SK-N-SH (cell line): ENCODE results near the gene MBD4. TPM values are rescaled to one million over a fixed set of nuclear protein-coding genes. Genes with fewer than 3 reads are reported as not detected.

Experiments
- CTCF ChIA-PET: fragments of 300-600, 350-600 bp; formaldehyde crosslinking; extraction: SDS; loops from one replicate; lab custom pipeline; 2021; lab: Yijun Ruan, JAX
- POLR2A ChIA-PET: fragments of 350-600 bp; sonication (Branson Sonifier 250); formaldehyde crosslinking; extraction: SDS; loops from one replicate; lab custom pipeline; 2020; ENCODE audit warnings: antibody characterized with exemption, inconsistent platforms; lab: Yijun Ruan, JAX
- DNase-seq: peaks from one replicate; pipeline ENCODE4 v3.0.0; 2012
- H2AFZ ChIP-seq: fragments of 200-600 bp; sonication (generic); 2 replicates; pipeline ENCODE4 v1.8.1; 2016; ENCODE audit warnings: antibody characterized with exemption, mild to moderate bottlenecking, low read depth
- H3F3A ChIP-seq: fragments of 200-600 bp; sonication (generic); replicated peaks from 2 replicates; pipeline ENCODE3; 2016; ENCODE audit warnings: antibody characterized with exemption, mild to moderate bottlenecking; ENCODE audit not compliant: insufficient read depth
- H3K27ac ChIP-seq, 2 experiments: fragments of 200-500 bp in 1 of 2; fragments of 200-600 bp in 1 of 2; sonication (Bioruptor generic) in 1 of 2; sonication (generic), shearing (Covaris generic) in 1 of 2; 2 replicates each; pipeline versions ENCODE4 v1.5.1 to v1.6.1; 2014 to 2016; ENCODE audit warnings: low read depth in 2 of 2, inconsistent platforms in 1 of 2, low read length in 1 of 2, mild to moderate bottlenecking in 1 of 2, mixed read lengths in 1 of 2
- H3K27me3 ChIP-seq: fragments of 200-600 bp; sonication (generic), shearing (Covaris generic); 2 replicates; pipeline ENCODE4 v1.6.1; 2016; ENCODE audit warnings: mixed run types; ENCODE audit not compliant: insufficient read depth
- H3K36me3 ChIP-seq, 2 experiments: fragments of 200-500 bp in 1 of 2; fragments of 200-600 bp in 1 of 2; sonication (Bioruptor generic) in 1 of 2; sonication (generic) in 1 of 2; replicated peaks in 1 of 2; 2 replicates each; pipeline versions ENCODE3 to v1.5.1; 2014 to 2016; ENCODE audit warnings: low read length in 1 of 2, mild to moderate bottlenecking in 1 of 2; ENCODE audit not compliant: insufficient read depth in 2 of 2, control insufficient read depth in 1 of 2
- H3K4me1 ChIP-seq, 2 experiments: fragments of 200-500 bp in 1 of 2; fragments of 200-600 bp in 1 of 2; sonication (Bioruptor generic) in 1 of 2; sonication (generic), shearing (Covaris generic) in 1 of 2; 2 replicates each; pipeline versions ENCODE4 v1.5.1 to v1.6.1; 2014 to 2016; ENCODE audit warnings: low read depth in 1 of 2, low read length in 1 of 2, mixed run types in 1 of 2; ENCODE audit not compliant: insufficient read depth in 2 of 2, control insufficient read depth in 1 of 2
- H3K4me2 ChIP-seq: fragments of 200-600 bp; sonication (generic), shearing (Covaris generic); 2 replicates; pipeline ENCODE4 v1.6.1; 2017; ENCODE audit warnings: mixed run types
- H3K4me3 ChIP-seq, 2 experiments: fragments of 200-500 bp in 1 of 2; fragments of 200-600 bp in 1 of 2; sonication (Bioruptor generic) in 1 of 2; sonication (generic), shearing (Covaris generic) in 1 of 2; 2 replicates each; pipeline versions ENCODE4 v1.5.1 to v1.8.1; 2014 to 2016; ENCODE audit warnings: low read depth in 2 of 2, inconsistent platforms in 1 of 2, low read length in 1 of 2, mild to moderate bottlenecking in 1 of 2, mixed read lengths in 1 of 2, moderate library complexity in 1 of 2
- H3K79me2 ChIP-seq: fragments of 200-600 bp; sonication (generic); 2 replicates; pipeline ENCODE4 v1.8.1; 2017; ENCODE audit warnings: mild to moderate bottlenecking; ENCODE audit not compliant: insufficient read depth
- H3K9ac ChIP-seq: fragments of 200-600 bp; sonication (generic); 2 replicates; pipeline ENCODE4 v1.6.1; 2017; ENCODE audit warnings: mixed run types
- H3K9me2 ChIP-seq: fragments of 200-600 bp; sonication (generic); 2 replicates; pipeline ENCODE4 v1.6.1; 2017; ENCODE audit warnings: mixed run types
- H3K9me3 ChIP-seq: fragments of 200-600 bp; sonication (generic); 2 replicates; pipeline ENCODE4 v1.6.1; 2017; ENCODE audit warnings: mixed run types, mild to moderate bottlenecking, moderate library complexity
- H4K20me1 ChIP-seq: fragments of 200-600 bp; sonication (generic); 2 replicates; pipeline ENCODE4 v1.6.1; 2017; ENCODE audit warnings: mild to moderate bottlenecking, mixed run types; ENCODE audit not compliant: insufficient read depth
- CHD2 ChIP-seq: fragments of 150-350 bp; IDR thresholded peaks from 2 replicates; pipeline ENCODE4 v1.6.1; 2018; ENCODE audit warnings: low read length; ENCODE audit not compliant: partially characterized antibody
- ELF1 ChIP-seq: IDR thresholded peaks from 2 replicates; pipeline ENCODE4 v1.4.0; 2012
- EP300 ChIP-seq, 2 experiments: IDR thresholded peaks; 2 replicates each; pipeline versions ENCODE4 v1.4.0 to v1.6.1; 2012; ENCODE audit warnings: borderline replicate concordance in 1 of 2, low read depth in 1 of 2, low read length in 1 of 2
- FOXJ3 ChIP-seq: sonication (generic); formaldehyde crosslinking; IDR thresholded peaks from 2 replicates; pipeline ENCODE4 v1.5.1; 2020; ENCODE audit warnings: mild to moderate bottlenecking, missing genetic modification reagents
- GATA2 ChIP-seq: sonication (generic); formaldehyde crosslinking; IDR thresholded peaks from 2 replicates; pipeline ENCODE4 v1.5.0; 2020; ENCODE audit warnings: mild to moderate bottlenecking, missing genetic modification reagents
- MEF2A ChIP-seq: IDR thresholded peaks from 2 replicates; pipeline ENCODE4 v1.4.0; 2012; ENCODE audit warnings: low read depth, borderline replicate concordance
- MXI1 ChIP-seq: IDR thresholded peaks from 2 replicates; pipeline ENCODE4 v1.6.1; 2012; ENCODE audit warnings: mild to moderate bottlenecking, low read depth, low read length, improper control_type of control experiment
- NFIC ChIP-seq: IDR thresholded peaks from 2 replicates; pipeline ENCODE4 v1.4.0; 2012; ENCODE audit warnings: borderline replicate concordance
- NRF1 ChIP-seq: IDR thresholded peaks from 2 replicates; pipeline ENCODE4 v1.6.1; 2012; ENCODE audit warnings: low read depth, mild to moderate bottlenecking, low read length
- POLR2AphosphoS5 ChIP-seq: IDR thresholded peaks from 2 replicates; pipeline ENCODE4 v1.6.1; 2012; ENCODE audit warnings: low read depth, low read length
- RAD21 ChIP-seq: IDR thresholded peaks from 2 replicates; pipeline ENCODE4 v1.6.1; 2012; ENCODE audit warnings: mild to moderate bottlenecking, low read length
- RXRA ChIP-seq: IDR thresholded peaks from 2 replicates; pipeline ENCODE4 v1.4.0; 2012; ENCODE audit warnings: low read depth, mild to moderate bottlenecking, borderline replicate concordance
- SIN3A ChIP-seq: IDR thresholded peaks from 2 replicates; pipeline ENCODE4 v1.6.1; 2012; ENCODE audit warnings: low read depth, mild to moderate bottlenecking, low read length, moderate library complexity, borderline replicate concordance
- SMC3 ChIP-seq: IDR thresholded peaks from 2 replicates; pipeline ENCODE4 v1.6.1; 2012; ENCODE audit warnings: low read depth, low read length, improper control_type of control experiment
- TEAD4 ChIP-seq: IDR thresholded peaks from 2 replicates; pipeline ENCODE4 v1.4.0; 2012; ENCODE audit warnings: mild to moderate bottlenecking, borderline replicate concordance; ENCODE audit not compliant: insufficient read depth
- YY1 ChIP-seq: IDR thresholded peaks from 2 replicates; pipeline ENCODE4 v1.4.0; 2012; ENCODE audit warnings: low read depth, mild to moderate bottlenecking
- WGBS: methylation state at CpG from one replicate; pipeline ENCODE4 v1.1.6; 2017; ENCODE audit warnings: low lambda C conversion rate; 5-methylcytosine and 5-hydroxymethylcytosine counted together
- polyA plus RNA-seq, 3 experiments: library from polyadenylated mRNA; depleted of rRNA; stranded (reverse); fragments of >200 nt; gene quantifications; 2 replicates each; pipeline ENCODE4 v1.2.3, GENCODE V29; 2012
- TF ChIP-seq, protein P1 (sequence below): fragments of 150-350 bp; IDR thresholded peaks from 2 replicates; pipeline ENCODE4 v1.6.1; 2016; ENCODE audit warnings: mild to moderate bottlenecking, low read depth, low read length
- TF ChIP-seq, protein P2 (sequence below): IDR thresholded peaks from 2 replicates; pipeline ENCODE4 v1.4.0; 2012; ENCODE audit warnings: low read depth
- TF ChIP-seq, protein P3 (sequence below): IDR thresholded peaks from 2 replicates; pipeline ENCODE4; 2012
- TF ChIP-seq, protein P4 (sequence below): fragments of 200-600 bp; sonication (generic); IDR thresholded peaks from 2 replicates; pipeline ENCODE4 v1.6.1; 2017; ENCODE audit warnings: antibody characterized with exemption, mild to moderate bottlenecking, moderate library complexity
- TF ChIP-seq, protein P5 (sequence below): IDR thresholded peaks from 2 replicates; pipeline ENCODE4 v1.4.0; 2012; ENCODE audit warnings: low read depth, borderline replicate concordance
- TF ChIP-seq, protein P6 (sequence below): IDR thresholded peaks from 2 replicates; pipeline ENCODE4 v1.4.0; 2012; ENCODE audit warnings: low read depth, borderline replicate concordance

The MBD4 gene
- polyA plus RNA-seq, 1 of the 3 experiments (the other 2 are of a cell fraction) = 11.1 TPM

DNA sequence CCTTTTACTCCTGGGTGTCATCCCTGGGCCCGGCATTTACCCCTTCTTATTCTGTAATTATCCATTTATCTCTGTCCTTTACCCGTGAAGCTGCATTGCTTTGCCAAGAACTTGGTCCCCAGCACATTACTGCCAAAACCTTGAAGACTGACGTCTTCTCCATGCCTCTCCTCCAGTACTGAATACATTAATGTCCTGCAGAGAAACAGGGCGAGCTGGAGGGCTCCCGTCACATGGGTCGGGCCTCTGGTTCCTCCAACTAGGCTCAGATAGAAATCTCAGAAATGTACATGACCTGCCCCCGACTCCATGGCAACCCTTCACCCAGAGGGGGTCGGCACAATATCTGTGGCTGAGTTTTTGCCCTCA is 11.8 kb downstream of the MBD4 start (continued):
- TF ChIP-seq, protein P1, sequence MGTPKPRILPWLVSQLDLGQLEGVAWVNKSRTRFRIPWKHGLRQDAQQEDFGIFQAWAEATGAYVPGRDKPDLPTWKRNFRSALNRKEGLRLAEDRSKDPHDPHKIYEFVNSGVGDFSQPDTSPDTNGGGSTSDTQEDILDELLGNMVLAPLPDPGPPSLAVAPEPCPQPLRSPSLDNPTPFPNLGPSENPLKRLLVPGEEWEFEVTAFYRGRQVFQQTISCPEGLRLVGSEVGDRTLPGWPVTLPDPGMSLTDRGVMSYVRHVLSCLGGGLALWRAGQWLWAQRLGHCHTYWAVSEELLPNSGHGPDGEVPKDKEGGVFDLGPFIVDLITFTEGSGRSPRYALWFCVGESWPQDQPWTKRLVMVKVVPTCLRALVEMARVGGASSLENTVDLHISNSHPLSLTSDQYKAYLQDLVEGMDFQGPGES = no peak
- TF ChIP-seq YY1 (no peak), NFIC (no peak), GATA2 (CRISPR knock-in tag) (no peak), SIN3A (no peak), NRF1 (no peak)
- TF ChIP-seq, protein P2, sequence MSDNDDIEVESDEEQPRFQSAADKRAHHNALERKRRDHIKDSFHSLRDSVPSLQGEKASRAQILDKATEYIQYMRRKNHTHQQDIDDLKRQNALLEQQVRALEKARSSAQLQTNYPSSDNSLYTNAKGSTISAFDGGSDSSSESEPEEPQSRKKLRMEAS = no peak

DNA sequence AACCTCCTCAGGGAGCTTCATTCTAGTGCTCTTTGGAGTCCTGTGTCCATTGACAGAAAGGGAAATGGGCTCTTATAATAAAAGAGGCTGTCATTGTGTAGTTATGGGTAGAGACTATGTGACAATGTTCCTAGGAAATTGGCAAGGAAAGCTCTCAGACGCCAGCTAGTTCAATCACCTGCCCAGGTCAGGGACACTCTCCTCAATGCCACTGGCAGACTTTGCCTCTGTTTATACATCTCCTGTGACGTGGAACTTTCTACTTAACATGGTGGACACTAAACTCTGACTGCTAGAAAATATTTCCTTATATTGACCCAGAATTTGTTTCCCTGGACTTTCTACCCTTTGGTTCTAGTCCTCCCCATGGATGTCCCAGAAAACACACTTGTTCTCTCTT is 14.1 kb downstream of the MBD4 start:
- Histone ChIP-seq H3K27me3 (no peaks in the 10 kb centered on the region), H2AFZ (no peak overlapping the region), H3K27ac (no peak overlapping the region), H3K4me3 (no peak overlapping the region), H3K9me3 (no peaks in the 10 kb centered on the region), H3K4me2 (no peak overlapping the region), H3K9me2 (no peaks in the 10 kb centered on the region), H3F3A (peaks cover 8% of the 10 kb centered on the region), H3K4me1 (peaks cover 0 to 12% of the 10 kb centered on the region in 2 experiments; a peak in 2 of 4 replicates), H4K20me1 (no peaks in the 10 kb centered on the region), H3K79me2 (no peaks in the 10 kb centered on the region), H3K9ac (no peak overlapping the region), H3K36me3 (no peaks in the 10 kb centered on the region)
- TF ChIP-seq, protein P3, sequence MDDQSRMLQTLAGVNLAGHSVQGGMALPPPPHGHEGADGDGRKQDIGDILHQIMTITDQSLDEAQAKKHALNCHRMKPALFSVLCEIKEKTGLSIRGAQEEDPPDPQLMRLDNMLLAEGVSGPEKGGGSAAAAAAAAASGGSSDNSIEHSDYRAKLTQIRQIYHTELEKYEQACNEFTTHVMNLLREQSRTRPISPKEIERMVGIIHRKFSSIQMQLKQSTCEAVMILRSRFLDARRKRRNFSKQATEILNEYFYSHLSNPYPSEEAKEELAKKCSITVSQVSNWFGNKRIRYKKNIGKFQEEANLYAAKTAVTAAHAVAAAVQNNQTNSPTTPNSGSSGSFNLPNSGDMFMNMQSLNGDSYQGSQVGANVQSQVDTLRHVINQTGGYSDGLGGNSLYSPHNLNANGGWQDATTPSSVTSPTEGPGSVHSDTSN = no peak
- TF ChIP-seq TEAD4 = no peak
- TF ChIP-seq YY1 = no peak
- no peak for TF ChIP-seq RAD21
- no peak for TF ChIP-seq MEF2A
- no peak for TF ChIP-seq SMC3
- TF ChIP-seq POLR2AphosphoS5 = no peak
- TF ChIP-seq, protein P4, sequence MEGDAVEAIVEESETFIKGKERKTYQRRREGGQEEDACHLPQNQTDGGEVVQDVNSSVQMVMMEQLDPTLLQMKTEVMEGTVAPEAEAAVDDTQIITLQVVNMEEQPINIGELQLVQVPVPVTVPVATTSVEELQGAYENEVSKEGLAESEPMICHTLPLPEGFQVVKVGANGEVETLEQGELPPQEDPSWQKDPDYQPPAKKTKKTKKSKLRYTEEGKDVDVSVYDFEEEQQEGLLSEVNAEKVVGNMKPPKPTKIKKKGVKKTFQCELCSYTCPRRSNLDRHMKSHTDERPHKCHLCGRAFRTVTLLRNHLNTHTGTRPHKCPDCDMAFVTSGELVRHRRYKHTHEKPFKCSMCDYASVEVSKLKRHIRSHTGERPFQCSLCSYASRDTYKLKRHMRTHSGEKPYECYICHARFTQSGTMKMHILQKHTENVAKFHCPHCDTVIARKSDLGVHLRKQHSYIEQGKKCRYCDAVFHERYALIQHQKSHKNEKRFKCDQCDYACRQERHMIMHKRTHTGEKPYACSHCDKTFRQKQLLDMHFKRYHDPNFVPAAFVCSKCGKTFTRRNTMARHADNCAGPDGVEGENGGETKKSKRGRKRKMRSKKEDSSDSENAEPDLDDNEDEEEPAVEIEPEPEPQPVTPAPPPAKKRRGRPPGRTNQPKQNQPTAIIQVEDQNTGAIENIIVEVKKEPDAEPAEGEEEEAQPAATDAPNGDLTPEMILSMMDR = no peak
- TF ChIP-seq FOXJ3 (CRISPR knock-in tag) = no peak
- no peak for TF ChIP-seq EP300 (IDR thresholded peaks at IDR 0.05; ENCODE audit: borderline replicate concordance in 1 of 2, low read depth in 1 of 2, low read length in 1 of 2)
- TF ChIP-seq ELF1 = no peak
- no peak for TF ChIP-seq CHD2
- no peak for TF ChIP-seq MXI1
- TF ChIP-seq, protein P2 = no peak
- TF ChIP-seq, protein P5, sequence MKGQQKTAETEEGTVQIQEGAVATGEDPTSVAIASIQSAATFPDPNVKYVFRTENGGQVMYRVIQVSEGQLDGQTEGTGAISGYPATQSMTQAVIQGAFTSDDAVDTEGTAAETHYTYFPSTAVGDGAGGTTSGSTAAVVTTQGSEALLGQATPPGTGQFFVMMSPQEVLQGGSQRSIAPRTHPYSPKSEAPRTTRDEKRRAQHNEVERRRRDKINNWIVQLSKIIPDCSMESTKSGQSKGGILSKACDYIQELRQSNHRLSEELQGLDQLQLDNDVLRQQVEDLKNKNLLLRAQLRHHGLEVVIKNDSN = no peak
- TF ChIP-seq, protein P6, sequence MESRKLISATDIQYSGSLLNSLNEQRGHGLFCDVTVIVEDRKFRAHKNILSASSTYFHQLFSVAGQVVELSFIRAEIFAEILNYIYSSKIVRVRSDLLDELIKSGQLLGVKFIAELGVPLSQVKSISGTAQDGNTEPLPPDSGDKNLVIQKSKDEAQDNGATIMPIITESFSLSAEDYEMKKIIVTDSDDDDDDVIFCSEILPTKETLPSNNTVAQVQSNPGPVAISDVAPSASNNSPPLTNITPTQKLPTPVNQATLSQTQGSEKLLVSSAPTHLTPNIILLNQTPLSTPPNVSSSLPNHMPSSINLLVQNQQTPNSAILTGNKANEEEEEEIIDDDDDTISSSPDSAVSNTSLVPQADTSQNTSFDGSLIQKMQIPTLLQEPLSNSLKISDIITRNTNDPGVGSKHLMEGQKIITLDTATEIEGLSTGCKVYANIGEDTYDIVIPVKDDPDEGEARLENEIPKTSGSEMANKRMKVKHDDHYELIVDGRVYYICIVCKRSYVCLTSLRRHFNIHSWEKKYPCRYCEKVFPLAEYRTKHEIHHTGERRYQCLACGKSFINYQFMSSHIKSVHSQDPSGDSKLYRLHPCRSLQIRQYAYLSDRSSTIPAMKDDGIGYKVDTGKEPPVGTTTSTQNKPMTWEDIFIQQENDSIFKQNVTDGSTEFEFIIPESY = no peak
- TF ChIP-seq RXRA = no peak
- DNase-seq = no peak
- WGBS = 55% methylated on average over 2 of the region's 2 CpGs
- POLR2A ChIA-PET = no interaction called here
- CTCF ChIA-PET = no interaction called here
